Stimulated activated naive CD8-positive, alpha-beta T cell treated with anti-CD3 and anti-CD28 coated beads, Interleukin-15, Interleukin-2, amounts not matched to agents 100 U/mL and 50 U/mL, for 24 hours (primary cell): ENCODE data around the gene RFX3.
A peak's percentile ranks its signal among the peaks of the same experiment; 100 is the strongest.

Experiments
- ATAC-seq: fragments of 150-1000 bp; cut with Tn5 transposase; one replicate; pipeline ENCODE4 v1.10.0; 2021
- DNase-seq: peaks from one replicate; pipeline ENCODE4 v3.0.0; 2021

RFX3 gene

DNA sequence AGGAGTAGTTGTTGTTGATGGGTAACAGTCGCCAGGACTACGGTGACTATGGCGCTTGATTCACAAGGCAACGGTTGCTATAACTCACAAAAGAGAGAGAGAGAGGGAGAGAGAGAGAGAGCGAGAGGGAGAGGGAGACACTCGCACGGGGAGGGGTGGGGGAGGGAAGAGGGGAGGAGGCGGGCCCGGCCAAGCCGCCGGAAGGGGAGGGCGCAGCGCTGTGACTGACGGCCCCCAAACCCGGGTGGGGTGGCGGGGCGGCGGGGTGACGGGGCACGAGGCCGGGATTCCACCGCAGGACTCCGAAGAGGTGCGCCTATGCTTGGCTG lies at the start of gene RFX3:
Gene RFX3 (minus strand): TSS at position 166 of the 329 bp plus-strand sequence. CDS start 130,413 bp downstream, outside the sequence.
- DNase-seq (peak; percentile 93), ATAC-seq (peak; percentile 71)

DNA sequence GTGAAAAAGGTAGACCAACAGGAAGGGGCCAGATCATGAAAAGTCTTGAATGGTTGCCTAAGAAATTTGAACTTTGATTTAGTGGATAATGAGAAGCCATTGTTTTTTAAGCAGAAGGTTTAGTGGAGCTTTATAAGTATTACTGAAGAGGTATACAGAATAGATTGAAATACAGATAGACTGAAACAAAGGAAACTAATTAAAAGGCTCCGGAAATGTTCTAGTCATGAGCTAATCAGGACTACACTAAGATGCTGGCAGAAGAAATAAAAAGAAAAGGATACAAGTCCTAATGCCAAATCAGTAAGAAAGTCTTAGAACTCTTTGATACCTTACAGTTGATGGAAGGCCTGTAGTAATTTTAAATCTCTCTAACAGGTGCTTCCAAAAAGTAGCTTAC lies 45.7 kb upstream of the RFX3 start:
- DNase-seq (no peak), ATAC-seq (no peak)

DNA sequence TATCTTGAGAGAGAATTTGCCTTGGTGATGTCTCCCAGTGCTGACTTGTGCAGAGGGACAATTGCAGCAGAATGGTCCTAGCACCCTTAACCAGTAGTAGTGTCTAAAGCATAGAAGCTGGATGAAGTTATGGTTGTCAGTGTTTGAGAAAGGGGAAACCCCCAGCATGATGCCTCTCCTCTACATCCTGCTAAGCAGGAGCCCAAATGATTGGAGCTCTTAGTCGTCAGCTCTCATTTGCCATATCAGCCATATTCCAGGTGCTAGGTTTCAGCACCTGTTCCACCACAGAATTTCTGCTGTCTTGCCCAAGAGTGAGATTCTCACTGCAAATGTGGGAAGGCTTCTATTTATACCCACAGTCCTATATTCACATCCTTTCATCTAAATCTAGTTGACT lies 43.7 kb upstream of the RFX3 start:
- DNase-seq (no peak), ATAC-seq (peak; percentile 36)

DNA sequence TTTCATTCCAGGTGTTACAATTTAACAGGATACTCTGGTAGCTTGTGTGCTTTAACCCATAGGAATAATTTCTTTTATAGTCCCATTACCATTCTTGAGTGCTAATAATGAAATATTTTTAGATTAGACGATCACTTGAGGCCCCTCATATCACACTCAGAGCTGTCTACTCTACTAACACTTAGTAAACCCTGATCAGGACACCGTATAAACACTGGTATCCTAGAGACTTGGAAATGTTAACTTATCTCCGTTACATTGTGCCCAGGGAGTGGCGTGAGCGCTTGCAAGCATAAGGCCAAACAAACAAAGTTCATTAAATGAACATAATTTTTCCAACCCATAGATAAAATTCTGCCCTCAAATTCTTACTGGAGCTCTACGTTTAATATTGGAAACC lies 42.2 kb upstream of the RFX3 start:
- ATAC-seq, result no peak
- DNase-seq, result no peak

DNA sequence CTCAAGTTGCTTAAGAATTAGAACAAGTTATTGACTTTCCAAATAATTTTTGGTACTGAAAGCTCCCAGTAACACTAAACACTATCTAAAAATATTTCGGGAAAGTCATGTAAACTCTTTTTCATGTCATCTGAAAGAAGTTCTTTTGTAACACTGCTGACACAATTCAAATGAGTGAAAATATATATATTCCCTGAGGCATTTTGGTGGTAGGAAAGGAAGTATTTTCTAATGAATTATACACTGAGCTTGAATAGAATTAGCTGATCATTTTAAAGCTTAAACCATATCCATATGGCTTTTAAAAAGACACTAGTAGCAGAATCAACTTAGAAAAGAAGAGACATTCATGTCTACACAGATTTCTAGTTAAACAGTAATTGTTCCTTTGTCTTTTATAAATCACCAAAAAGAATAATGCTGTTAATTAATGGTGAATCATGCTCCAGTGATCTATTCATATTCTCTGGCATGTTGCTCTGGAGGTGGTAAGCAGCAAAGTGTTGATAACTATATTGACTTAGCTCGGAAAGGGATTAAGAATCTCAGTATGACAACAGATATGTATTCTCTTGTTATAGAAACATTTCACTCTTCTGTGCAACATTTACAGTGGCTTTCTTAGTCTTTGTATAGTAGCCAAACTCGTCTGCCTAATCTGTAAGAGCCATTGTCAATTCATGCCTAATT lies 27.4 kb upstream of the RFX3 start:
- DNase-seq (no peak), ATAC-seq (no peak)

DNA sequence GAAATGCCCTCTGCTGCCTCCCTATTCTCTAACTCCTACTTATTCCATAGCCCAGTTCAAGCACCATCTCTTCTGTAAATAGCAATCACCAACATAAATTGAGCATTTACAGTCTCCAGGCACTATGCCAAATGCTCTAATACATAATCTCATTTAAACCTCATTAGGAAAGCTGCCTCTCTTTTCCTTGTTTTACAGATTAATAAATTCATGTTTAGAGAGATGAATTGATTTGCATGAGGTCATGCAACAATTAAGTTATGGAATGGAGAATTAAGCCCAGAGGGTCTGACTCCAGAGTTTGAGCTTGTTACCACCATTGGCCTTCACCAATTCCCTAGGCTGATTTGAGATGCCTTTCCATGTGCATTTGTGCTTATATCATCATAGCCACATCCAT lies 23.4 kb upstream of the RFX3 start:
- DNase-seq (no peak), ATAC-seq (no peak)

DNA sequence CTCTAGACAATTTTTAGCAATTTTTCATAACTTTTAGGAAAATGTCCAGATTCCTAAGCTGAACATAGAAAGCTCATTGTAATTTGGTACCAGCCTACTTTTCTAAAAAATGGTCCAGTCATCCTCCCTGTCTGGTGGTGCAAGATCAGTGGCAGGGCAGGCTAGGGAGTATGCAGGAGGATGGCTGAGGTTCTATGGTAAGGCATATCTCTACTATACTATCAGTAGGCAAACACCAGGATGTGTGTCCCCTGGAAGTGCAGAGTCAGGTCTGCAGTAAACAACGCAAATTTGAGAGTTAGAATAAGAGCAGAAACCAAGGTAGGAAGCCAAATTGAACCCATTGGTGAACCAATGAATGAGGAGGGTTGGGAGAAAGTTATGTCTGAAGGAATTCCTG lies 22.8 kb upstream of the RFX3 start:
- no peak for ATAC-seq
- DNase-seq, result no peak

DNA sequence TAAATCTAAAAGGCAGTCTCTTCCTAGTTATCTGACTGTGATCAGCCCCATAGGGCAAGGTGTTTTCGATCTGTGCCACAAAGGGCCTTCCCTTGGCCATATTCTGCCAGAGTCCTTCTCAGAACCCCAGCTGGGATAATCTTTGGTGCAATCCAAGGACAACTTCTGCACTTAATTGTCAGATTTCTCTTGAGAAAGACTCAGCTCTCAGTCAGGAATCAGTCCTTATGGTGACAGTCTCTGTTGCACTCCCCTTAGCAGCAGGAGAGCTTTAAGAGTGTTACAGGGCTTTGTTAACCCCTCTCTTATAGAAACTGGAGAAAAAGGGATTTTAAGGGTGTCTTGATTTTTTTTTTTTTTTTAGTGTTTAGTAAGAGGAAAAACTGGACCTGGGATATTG lies 15.4 kb upstream of the RFX3 start:
- ATAC-seq (no peak), DNase-seq (no peak)

DNA sequence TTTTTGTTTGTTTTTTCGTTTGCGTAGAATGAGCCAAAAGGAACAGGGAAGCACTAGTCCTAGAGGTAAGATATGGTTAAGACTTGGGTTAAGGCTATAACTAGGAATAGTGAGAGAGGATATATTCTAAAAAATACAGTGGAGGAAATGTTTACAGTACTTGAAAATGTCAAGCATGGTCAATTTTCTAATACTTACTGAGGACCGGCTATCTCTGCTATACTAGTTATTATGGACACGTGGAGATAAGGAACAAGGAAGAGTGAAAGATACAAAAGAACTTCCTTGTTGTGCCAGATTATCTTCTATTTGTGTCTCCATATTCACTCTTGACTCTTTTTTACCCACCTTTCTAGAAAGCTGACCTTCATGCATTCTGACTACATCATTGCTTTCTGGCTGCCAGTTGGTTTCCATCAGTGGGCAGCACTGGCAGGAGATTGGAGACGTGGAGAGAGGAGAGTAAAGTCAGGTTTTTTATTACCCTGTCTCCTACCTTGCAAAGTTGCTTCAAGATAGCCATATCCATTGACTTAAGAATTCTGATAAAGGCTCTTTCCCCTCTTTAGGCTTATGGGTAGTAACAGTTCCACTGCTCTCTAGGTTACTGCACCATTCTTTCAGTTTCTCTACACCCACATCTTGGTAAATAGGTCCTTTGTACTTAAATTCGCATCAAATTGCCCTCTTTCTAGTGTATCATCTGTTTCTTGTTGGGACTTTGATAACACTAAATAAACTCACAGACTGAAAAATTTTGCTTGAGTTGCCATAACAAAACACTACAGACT lies 9.0 kb upstream of the RFX3 start:
- peak; percentile 36 for ATAC-seq
- DNase-seq, result no peak

DNA sequence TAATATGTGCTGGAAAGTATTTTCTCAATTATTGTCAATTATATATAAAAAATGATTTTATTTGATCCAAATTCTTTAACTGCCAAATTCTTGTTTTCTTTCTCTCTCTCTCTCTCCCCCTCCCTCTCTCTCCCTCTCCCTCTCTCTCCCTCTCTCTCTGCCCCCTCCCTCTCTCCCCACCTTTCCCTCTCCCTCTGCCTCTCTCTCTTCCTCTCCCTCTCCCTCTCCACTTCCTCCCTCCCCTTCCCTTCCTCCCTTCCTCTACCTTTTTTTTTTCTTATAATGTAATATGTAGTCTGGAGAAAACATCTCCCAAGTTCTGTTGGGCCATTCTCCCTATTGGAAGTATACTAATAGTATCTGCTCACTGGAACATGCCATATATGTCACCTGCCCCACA lies 6.4 kb upstream of the RFX3 start:
- ATAC-seq, result no peak

DNA sequence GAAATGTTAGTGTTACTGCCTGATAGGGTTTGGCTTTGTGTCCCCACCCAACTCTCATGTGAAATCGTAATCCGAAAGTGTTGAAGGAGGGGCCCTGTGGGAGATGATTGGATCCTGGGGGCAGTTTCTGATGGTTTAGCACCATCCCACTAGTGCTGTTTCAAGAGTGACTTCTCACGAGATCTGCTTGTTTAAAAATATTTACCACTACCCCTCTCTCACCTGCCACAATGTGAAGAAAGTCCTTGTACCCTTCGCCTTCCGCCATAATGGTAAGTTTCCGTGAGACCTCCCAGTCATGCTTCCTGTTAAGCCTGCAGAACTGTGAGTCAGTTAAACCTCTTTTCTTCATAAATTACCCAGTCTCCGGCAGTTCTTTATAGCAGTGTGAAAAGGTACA lies 2.6 kb upstream of the RFX3 start:
- ATAC-seq (peak; percentile 47), DNase-seq (peak; percentile 52)

More for the DNA sequence above, 6.4 kb upstream of the RFX3 start:
- no peak for DNase-seq

DNA sequence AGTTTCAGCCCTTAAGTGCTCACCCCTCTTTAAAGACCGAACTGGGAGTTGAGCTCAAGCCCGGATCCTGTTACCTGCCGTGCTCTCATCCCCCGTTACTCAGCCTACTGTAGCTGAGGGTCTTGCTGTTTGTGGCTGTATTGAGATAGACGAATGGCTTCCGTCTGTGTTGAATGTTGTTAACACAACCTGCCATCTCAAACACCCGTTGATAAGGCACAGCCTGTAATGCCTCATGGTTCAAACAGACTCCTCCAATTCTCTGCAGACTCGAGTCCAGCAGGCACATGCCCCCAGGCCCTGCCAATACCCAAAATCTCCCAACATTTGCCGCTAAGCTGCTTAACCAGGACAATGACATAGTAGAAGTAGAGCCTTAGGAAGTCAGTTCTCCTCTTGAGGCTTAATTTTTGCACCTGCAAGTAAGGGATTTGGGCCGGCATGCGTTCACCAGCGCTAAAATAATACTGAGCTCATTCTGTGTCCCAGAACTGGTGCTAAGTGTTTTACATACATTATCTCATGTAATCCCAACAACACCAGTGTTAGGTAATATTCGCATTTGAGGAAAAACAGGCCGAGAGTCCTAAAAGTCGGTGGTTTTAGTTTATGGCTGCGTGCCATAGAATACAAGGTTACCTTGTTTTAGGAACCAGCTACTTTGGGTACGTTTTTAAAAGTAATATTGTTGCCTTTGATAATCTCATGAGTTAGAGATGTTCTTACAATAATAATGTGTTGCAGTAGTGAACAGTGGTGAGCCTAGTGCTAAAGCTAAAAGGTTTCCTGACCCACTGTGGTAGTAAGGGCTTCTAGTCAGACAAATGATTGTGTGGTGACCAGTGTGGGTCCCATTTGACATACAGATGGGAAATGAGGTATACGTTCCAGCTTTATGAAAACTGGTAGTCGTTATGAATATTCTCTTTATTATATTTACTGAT lies 1.5 kb upstream of the RFX3 start:
- ATAC-seq (no peak), DNase-seq (peak; percentile 14)

DNA sequence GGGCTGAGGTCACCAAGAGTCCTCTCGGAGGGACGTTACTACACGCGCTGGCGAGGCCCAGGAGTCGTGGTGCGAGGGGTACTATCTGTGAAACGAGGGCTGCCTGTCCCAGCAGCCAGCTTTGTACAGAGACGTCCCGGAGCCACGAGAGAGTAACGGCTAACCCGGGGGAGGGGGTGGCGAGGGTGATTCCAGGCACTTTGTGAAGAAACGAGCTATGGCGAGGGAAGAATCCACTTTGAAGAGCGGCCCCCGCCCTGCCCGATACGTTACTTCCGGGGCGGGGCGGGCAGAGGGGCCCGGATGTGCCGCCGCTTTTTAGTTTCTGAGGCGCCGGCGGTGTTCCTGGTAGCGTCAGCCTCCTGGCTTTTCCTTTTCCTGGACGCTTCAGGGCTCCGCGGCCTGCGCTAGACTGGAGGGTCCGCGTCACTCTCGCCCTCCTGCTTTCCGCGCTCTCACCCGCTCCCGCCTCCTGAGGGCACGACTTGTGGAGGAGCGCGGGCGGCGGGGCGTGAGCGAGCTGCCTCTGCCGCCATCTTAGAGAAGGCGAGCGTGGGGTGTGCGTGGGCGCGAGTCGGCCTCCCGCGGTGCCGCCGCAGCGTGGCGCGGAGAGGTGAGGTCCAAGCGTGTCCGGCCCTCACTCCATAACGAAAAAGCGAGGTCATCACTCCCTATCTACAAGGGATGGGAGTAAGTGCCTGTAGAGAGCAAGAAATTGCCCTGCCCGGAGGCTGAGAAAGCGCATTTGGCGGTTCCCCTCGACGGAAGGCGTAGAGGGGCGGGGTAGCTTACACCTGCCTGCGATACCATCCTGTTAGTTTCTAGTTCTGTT lies 580 bp upstream of the RFX3 start:
- ATAC-seq, result peak; percentile 68

DNA sequence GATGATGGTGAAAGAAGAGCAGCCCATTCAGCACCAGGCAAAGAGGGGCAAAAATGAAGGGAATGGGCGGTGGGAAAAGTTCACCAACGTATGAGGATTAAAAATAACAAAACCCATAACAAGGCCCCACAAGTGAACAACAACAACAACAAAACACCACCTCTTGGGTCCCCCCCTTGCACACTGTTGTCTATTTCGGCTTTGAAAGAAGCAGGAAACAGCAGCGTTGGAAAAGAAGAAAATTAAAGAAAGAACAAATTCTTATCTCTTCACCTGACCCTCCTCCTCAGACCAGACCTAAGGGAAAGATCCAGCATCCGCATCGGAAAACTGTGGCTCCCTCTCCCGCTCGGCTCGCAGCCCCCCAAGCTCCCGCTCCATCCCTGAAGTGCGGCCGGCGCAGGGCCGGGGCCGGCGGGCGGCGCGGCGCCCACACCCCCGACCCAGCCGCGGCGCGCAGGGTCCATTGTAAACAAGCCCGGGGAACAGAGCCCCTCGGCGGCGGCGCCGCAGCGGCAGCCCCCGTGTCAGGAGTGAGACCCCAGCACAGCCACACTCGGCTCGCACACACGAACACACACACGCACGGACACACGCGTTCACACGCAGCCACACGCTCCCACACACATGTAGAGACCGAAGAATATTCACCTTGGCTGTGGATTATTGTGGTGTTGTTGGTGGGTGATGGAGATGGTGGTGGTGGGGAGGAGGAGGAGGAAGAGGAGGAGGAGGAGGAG lies 535 bp downstream of the RFX3 start:
- no peak for ATAC-seq
- peak; percentile 38 for DNase-seq

More for the DNA sequence above, 580 bp upstream of the RFX3 start:
- DNase-seq, result peak; percentile 88

DNA sequence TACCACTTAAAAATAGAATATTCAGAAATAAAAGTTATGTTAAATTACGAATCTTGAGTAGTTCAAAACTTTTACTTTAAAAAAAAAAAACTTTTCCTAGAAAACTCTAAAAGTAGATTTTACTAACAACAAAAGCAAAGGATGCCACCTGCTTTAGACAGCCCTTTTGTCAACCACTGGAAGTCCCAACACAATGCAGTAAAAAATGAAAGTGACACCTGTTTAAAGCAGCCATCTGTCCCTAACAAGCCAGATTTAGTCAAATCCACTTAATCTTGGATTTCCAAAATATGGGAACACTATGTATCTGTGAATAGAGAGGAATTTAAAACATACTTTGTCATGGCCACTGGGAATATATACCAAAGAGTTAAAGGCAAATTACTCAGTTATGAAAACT lies 3.8 kb downstream of the RFX3 start:
- DNase-seq (no peak), ATAC-seq (no peak)

DNA sequence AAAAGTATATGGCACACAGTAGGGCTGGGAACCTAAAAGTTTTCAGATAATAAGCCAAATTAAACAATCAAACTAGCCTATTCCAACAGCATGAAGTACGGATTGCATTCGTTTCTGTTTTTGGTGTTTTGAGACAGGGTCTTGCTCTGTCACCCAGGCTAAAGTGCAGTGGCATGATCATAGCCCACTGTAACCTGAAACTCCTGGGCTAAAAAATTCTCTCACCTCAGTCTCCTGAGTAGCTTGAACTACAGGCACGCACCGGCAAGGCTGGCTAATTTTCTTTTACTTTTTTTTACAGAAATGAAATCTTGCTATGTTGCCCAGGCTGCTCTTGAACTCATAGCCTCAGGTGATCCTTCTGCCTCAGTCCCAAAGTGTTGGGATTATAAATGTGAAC lies 5.2 kb downstream of the RFX3 start:
- DNase-seq (no peak), ATAC-seq (no peak)

DNA sequence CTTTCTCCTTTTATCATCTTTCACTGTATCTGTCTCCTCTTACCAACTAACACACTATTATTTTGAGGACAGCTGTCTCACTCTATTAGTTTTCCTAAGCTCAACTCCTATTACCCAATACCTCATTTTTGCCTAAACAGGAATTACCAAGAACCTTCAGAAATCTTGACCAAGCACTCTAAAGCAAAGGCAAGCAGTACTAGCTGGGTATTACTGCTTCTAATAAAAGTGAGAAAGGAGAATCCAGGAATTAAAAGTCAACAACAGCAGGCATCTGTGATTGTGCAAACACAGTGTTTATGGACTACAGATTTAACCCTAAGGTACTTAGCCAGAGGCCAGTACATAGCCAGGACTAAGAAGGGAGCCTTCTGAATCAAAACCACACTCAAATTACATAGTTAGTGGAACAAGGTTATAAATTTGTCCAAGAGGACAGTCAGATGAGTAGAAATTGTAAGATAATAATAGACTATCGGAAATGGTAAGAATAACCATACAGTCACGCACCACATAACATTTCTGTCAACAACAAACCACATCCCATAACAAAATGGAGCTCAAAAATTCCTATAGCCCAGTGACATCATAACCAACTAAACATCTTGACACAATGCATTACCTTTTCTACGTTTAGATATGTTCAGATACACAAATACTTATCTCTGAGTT lies 8.3 kb downstream of the RFX3 start:
- ATAC-seq (no peak), DNase-seq (no peak)

DNA sequence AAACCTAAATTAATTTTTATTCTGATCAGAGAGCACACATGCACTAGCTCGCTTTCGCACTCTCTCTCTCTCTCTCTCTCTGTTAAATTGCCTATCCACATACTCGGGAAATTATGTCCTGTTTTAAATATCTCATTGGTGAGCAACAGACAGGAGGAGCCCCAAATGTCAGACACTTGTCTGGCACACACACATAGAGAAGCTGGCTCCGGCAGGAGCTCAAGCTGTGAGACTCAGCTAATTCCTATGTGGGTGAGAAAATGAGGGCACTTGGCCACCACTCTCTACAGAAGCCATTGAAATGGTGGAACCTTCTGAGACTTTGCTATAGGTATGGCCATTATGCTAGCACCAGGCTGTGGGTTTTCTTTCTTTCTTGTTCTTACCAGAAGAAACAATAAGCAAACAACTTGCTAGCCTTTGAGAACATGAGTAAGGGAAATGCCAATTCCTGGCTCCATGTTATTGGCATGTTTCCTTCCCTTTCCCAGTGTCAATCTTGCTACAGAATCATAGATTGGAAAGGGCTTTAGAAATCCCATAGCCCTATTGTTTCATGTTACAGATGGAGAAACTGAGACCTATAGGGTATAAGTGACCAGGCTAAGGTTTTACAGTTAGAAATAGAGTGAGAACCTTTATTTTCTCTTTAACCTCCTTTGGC lies 9.0 kb downstream of the RFX3 start:
- DNase-seq (no peak), ATAC-seq (no peak)

DNA sequence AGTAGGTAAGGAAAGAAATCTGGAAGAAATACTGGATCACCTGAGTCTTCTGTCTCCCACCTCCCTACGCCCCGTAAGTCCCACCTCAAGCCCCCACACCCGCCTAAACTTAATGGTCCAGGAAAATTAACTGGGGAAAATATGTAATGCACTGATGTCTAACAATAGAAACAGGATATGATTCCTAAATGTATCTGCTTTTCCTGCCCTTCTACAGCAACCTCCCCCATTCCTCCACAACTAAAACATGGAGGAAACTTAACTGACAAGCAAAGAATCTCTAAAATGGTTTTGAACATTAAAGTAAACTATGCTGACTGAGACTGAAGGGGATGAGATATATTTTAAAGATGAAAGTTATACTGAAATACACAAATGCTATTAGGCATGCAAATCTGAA lies 10.4 kb downstream of the RFX3 start:
- DNase-seq (no peak), ATAC-seq (no peak)

DNA sequence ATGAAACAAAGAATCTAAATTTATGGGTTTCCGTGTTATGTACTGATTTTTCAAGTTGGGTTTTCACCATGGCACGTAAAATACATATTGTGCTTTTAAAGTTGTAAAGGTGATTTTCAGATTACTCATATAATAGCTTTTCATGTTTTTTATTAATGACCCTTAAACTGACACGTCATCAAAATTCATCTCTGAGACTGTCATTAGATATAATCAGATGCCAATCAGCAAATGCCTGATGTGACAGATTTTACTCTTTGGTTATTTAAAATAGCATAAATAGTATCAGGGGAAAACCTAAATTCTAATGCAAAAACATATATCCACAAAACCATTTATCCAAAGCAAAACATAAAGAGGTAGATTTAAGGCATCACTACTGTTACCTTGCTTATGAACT lies 11.0 kb downstream of the RFX3 start:
- ATAC-seq (no peak), DNase-seq (no peak)
